ENCODE data around the gene SOX2. TPM values are rescaled to one million over a fixed set of nuclear protein-coding genes. Genes with fewer than 3 reads are reported as not detected.

SOX2 gene
- polyA plus RNA-seq, 3 donors: not detected

- WGBS (ENCODE audit: insufficient coverage): 71% methylated on average over 1 of the region's 4 CpGs
- Histone ChIP-seq H3K36me3 (replicated peaks in 1 of 2; ENCODE audit: control insufficient read depth in 1 of 2, insufficient read depth in 2 of 2, low read length in 2 of 2) (no peaks in the 10 kb centered on the region), H3K4me2 (replicated peaks; ENCODE audit: extremely low read depth, low read length, poor library complexity, severe bottlenecking) (no peak overlapping the region), H3K4me1 (ENCODE audit: control insufficient read depth in 1 of 2, insufficient read depth in 2 of 2, low read length in 2 of 2) (no peaks in the 10 kb centered on the region), H3K9ac (ENCODE audit: insufficient read depth, low read length, poor library complexity, severe bottlenecking) (no peak overlapping the region), H3K27me3 (ENCODE audit: control insufficient read depth in 2 of 2, insufficient read depth in 2 of 2, low read length in 2 of 2) (peaks cover 0 to 2% of the 10 kb centered on the region in 2 donors), H3K27ac (ENCODE audit: low read depth in 1 of 2, low read length in 2 of 2) (no peak overlapping the region), H3K9me3 (replicated peaks in 1 of 2; ENCODE audit: control insufficient read depth in 1 of 2, insufficient read depth in 1 of 2, low read length in 2 of 2) (no peaks in the 10 kb centered on the region), H3K79me2 (ENCODE audit: insufficient read depth, low read length) (no peaks in the 10 kb centered on the region), H4K20me1 (ENCODE audit: insufficient read depth, low read length) (no peaks in the 10 kb centered on the region), H3K4me3 (replicated peaks in 1 of 3; ENCODE audit: low read depth in 2 of 3, low read length in 3 of 3) (no peak overlapping the region), H2AFZ (ENCODE audit: insufficient read depth, low read depth, low read length, poor library complexity, severe bottlenecking) (no peak overlapping the region)
- Mint-ChIP-seq H3K27me3 (ENCODE audit: low read depth in 3 of 3) (peaks cover 3 to 7% (median 7%) of the 10 kb centered on the region in 3 donors), H3K4me3 (no peak overlapping the region), H3K9me3 (no peaks in the 10 kb centered on the region), H3K4me1 (no peaks in the 10 kb centered on the region), H3K27ac (no peak overlapping the region), H3K36me3 (no peaks in the 10 kb centered on the region)
- TF ChIP-seq, protein P1, sequence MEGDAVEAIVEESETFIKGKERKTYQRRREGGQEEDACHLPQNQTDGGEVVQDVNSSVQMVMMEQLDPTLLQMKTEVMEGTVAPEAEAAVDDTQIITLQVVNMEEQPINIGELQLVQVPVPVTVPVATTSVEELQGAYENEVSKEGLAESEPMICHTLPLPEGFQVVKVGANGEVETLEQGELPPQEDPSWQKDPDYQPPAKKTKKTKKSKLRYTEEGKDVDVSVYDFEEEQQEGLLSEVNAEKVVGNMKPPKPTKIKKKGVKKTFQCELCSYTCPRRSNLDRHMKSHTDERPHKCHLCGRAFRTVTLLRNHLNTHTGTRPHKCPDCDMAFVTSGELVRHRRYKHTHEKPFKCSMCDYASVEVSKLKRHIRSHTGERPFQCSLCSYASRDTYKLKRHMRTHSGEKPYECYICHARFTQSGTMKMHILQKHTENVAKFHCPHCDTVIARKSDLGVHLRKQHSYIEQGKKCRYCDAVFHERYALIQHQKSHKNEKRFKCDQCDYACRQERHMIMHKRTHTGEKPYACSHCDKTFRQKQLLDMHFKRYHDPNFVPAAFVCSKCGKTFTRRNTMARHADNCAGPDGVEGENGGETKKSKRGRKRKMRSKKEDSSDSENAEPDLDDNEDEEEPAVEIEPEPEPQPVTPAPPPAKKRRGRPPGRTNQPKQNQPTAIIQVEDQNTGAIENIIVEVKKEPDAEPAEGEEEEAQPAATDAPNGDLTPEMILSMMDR (IDR thresholded peaks at IDR 0.05): no peak
- no peak for DNase-seq
- intact Hi-C loops (cut with micrococcal nuclease): no loop called here
These were observed 27.9 kb downstream of the SOX2 start for GRCh38 chr3:181739628-181740027.

- WGBS (ENCODE audit: insufficient coverage): 76% methylated on average over 4 of the region's 6 CpGs
- intact Hi-C loops (cut with micrococcal nuclease): no loop called here
- Histone ChIP-seq H3K36me3 (replicated peaks in 1 of 2; ENCODE audit: control insufficient read depth in 1 of 2, insufficient read depth in 2 of 2, low read length in 2 of 2) (no peaks in the 10 kb centered on the region), H3K4me1 (ENCODE audit: control insufficient read depth in 1 of 2, insufficient read depth in 2 of 2, low read length in 2 of 2) (no peaks in the 10 kb centered on the region), H2AFZ (ENCODE audit: insufficient read depth, low read depth, low read length, poor library complexity, severe bottlenecking) (no peak overlapping the region), H3K27me3 (ENCODE audit: control insufficient read depth in 2 of 2, insufficient read depth in 2 of 2, low read length in 2 of 2) (no peaks in the 10 kb centered on the region), H3K27ac (ENCODE audit: low read depth in 1 of 2, low read length in 2 of 2) (no peak overlapping the region), H3K9me3 (replicated peaks in 1 of 2; ENCODE audit: control insufficient read depth in 1 of 2, insufficient read depth in 1 of 2, low read length in 2 of 2) (no peaks in the 10 kb centered on the region), H4K20me1 (ENCODE audit: insufficient read depth, low read length) (no peaks in the 10 kb centered on the region), H3K4me3 (replicated peaks in 1 of 3; ENCODE audit: low read depth in 2 of 3, low read length in 3 of 3) (no peak overlapping the region), H3K79me2 (ENCODE audit: insufficient read depth, low read length) (no peaks in the 10 kb centered on the region), H3K4me2 (replicated peaks; ENCODE audit: extremely low read depth, low read length, poor library complexity, severe bottlenecking) (no peak overlapping the region), H3K9ac (ENCODE audit: insufficient read depth, low read length, poor library complexity, severe bottlenecking) (no peak overlapping the region)
- Mint-ChIP-seq H3K9me3 (peaks cover 0 to 2% (median 0%) of the 10 kb centered on the region in 7 donors), H3K27me3 (ENCODE audit: low read depth in 3 of 3) (peaks cover 3 to 7% (median 5%) of the 10 kb centered on the region in 3 donors), H3K36me3 (no peaks in the 10 kb centered on the region), H3K4me1 (no peaks in the 10 kb centered on the region), H3K4me3 (no peak overlapping the region), H3K27ac (peak overlapping the region in 1 of 7 donors; percentile 41)
- no peak for DNase-seq
- TF ChIP-seq, protein P1 (IDR thresholded peaks at IDR 0.05): no peak
These were observed 29.7 kb downstream of the SOX2 start for GRCh38 chr3:181741417-181741816.
